HG03097 (cell line): Measurements from ENCODE around the gene ASTN2.

Experiments
- ATAC-seq: cut with Tn5 transposase; IDR thresholded peaks from one replicate; pipeline ENCODE4 v1.9.1; 2021; ENCODE audit not compliant: unreplicated experiment, low FRiP score

The ASTN2 gene

DNA sequence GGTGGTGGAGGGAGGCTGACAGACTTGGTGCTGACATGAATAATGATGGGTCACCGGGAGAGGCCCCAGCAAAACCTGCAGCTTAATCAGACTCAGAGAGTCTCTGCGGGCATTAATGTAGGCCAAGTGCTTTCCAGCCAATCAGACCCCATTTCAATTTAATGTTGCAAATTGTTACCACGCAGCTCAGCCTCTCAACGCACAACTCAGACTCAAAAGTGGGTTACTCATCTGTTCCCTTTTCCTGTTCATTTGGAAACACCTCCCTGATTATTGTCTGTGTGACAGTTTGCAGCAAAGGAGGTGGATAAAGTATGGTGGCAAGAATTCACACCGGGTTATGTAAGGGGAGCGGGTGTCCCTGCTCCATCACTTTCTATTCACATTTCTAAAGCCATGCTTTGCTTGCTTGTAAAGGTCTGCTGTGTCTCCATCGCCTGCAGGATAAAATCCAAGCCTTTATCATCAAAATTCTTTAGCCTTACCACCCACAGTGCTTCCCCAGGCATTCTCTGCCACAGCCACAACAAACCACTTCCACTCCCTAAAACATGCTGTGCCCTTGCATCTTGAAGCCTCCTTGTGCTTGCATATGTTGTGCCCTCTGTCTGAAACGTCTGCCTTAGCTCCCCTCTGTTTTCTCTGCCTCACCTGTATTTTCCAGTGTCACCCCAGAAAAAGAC is 156.5 kb downstream of the ASTN2 start:
- no peak for ATAC-seq

DNA sequence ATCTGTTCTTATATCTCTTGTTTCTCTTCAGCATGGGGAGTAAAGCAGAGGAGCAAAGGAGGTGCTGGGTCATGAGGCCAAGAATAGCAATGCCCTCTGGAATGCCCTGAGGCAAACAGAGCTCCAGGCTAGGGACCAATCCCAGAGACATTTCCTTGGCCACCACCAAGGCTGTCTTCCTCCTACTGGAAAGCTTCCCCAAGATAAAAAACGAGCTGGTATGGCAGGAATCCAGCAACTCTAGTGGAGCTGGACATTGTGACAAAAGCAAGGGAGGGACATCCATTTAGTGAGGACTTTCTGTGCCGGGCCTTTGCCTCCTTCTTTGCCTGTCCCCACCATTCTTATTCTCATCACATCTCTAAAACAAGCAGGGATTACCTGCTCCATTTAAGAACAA is 161.6 kb downstream of the ASTN2 start:
- ATAC-seq, result no peak

DNA sequence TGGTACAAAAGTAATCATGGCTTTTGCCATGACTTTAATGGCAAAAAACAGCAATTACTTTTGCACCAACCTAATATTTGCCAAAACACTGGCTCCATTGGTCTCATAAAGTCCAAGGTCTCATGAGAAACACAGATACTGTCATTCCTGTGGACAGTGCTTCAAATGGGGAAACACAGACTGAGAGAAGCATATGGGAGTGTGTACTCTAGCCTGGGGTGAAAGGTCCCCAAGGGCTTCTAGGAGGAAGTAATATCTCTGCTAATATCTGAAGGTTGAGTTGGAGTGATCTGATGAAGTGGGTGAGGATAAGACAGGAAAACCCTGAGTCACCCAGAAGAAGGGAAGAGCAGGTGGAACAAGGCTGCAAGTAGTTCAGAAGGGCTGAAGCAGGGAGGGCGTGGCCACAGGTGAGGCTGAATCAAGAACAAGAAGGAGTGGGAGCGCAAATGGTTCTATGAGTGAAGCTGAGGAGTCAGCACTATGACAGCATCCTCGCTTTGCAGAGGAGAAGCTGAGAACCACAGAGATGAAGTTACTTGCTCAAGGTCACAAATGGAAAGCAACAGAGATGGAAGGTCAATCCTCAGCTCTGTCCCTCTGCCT is 164.1 kb downstream of the ASTN2 start:
- no peak for ATAC-seq

- ATAC-seq, result no peak
Measured at GRCh38 chr9:117249799-117250198, 165.1 kb downstream of the ASTN2 start.

DNA sequence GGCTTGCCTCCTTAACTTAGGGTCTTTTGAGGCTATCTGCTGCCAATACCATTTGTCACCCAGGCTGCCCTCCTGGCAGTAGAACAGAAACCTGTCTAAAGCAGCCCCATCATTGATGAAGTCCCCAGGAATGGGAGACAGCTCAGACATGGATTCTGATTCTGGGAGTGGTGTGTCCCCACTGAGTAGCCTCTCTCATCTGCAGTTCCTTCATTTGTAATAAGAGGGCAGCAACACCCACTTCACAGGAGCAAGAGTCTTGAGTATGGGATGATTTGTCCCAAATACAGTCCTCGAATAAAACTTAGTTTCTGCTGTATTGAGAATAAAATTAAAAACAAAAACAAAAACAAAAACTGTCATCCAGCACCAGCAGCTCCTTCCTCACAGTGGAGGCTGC is 167.6 kb downstream of the ASTN2 start:
- ATAC-seq, result no peak

DNA sequence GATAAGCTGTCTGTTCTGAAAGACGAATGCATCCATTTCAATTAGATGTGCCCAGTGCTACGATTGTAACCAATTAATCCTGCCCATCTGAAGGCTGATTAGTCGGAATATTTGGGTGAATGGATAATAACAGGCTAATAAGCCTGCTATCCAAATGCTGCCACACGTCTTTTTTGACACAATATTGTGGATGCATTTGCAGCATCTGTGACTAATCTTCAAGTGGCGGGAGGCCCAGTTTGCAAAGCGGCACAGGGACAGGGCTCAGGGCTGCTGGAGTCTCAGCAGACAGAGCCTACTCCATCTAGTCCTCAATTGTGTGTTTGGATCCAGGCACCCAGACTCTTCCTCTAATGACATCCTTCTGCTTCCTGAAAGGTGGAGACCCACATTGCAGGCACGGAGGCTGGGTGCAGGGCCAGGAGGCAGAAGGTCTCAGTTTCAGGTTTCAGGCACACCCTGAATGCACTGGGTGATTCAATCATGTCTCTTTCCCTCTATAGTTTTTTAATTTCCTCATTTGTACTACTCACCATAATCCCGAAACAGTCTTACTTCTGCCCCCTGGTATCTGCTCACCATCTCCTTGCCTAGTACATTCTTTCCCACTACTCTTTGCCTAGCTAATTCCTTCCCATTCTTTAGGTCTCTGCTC is 169.6 kb downstream of the ASTN2 start:
- ATAC-seq, result no peak

- ATAC-seq, result no peak
Measured at GRCh38 chr9:117242082-117242481, 172.8 kb downstream of the ASTN2 start.

DNA sequence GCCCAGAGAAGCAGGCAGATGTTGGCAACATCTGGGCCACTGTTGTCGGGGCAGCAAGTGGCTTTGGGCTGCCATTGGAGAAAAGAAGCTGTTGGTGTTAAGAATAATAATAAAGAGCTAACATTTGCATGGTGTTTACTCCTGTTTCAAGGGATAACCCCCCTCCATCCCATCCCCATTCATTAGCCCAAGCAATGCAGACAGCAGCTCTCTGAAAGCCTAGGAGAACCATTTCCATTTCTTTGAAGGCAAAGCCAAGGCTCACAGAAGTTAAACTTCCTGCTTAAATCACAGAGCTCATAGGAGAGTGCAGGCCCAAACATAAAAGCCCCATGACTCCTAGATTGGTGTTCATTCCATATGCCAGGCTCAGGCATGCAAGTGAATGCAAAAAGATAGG is 175.4 kb downstream of the ASTN2 start:
- ATAC-seq, result no peak

- no peak for ATAC-seq
Measured at GRCh38 chr9:117234103-117234502, 180.8 kb downstream of the ASTN2 start.

GRCh38 chr9:117233016-117233415 is 181.8 kb downstream of the ASTN2 start:
- no peak for ATAC-seq

DNA sequence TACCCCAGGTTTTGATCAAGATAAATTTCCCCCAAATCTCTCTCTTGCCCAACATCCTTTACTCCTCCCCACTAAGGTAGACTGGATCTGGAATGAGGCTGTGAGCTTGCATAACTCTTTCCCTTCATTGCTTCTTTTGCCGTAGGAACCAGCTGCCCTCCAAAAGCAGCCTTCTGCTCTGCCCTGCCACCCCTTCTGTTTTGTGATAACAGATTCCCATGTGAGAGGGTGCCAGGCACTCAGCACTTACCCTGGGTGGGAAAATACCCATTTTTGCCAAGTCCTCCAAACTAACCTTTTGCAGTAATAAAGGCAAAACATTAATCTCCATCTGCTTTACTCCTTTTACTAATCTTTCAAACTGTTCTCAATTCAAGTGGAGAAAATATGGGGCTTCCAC is 182.6 kb downstream of the ASTN2 start:
- no peak for ATAC-seq

DNA sequence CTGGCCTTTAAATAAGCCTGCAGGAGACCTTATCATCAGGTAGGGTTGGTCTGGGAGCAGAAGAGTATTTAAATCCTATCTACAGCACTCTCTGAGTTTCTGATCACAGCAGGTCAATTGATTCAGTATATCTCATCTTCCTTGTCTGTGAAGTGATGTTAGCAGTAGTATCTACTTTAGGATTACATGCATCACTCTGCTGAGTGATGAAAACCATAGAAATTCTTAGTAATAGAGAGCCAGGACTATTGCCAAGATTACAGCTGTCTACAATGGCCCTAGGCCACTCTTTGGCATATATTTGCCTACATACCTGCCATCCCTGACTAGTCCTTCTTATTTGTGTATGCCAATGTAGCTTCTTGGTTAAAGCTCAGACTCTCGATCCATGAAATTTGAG is 183.8 kb downstream of the ASTN2 start:
- ATAC-seq, result no peak

DNA sequence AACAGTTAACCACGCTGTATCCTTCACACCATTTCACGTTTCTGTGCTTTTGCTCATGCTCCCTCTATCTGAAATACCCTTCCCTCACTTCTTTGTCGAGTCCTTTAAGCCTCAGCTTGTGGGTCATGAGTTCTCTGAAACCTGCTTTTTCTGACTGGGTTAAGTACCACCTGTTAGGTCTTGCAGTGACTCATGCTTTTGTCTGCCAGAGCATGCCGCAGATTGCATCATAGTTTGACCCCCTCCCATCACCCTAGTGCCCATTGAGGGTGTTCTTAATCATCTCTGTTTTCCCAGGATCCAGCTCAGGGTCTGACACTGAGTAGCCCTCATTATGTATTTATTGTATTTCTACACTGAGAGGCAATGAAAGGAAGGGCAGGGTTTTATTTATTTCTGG is 190.2 kb downstream of the ASTN2 start:
- ATAC-seq, result no peak

DNA sequence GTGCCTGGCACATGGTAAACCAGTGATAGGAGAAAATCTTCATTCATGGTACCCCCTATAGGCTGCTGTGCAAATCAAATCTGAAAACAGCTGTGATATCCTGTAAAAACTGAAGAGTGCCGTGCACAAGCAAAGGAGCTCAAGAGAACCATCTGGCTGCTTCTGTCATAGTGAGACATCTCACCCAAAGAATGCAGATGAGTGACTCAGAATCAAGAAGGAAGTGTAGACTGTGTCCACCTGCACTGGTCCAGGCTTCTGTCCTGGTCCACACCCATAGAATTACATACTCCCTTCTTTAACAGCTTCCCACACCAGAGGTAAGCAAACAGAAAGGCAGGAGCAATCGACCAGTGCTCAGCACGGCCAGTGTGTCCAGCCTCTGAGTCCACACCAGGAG is 195.9 kb downstream of the ASTN2 start:
- ATAC-seq, result no peak

- ATAC-seq, result no peak
Measured at GRCh38 chr9:117214416-117214815, 200.4 kb downstream of the ASTN2 start.

- no peak for ATAC-seq
Measured at GRCh38 chr9:117211280-117211679, 203.6 kb downstream of the ASTN2 start.

DNA sequence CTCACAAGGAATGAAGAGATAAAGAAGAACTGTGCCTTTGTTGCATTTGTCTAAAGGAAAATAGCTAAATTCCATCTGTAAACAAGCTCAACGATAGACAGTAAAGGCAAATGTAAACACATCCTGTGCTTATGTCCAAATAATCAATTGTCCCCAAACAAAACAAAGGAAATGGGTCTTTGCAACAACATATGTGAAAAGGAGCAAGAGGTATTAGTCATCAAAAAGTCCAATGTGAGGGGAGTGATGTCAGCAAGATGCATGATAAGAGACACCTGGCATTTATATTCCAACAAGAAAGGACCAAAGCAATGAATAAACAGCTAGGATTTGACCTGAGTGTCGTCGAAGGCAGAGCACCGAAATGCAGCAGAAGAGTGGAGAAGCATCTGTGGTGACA is 209.1 kb downstream of the ASTN2 start:
- ATAC-seq, result no peak

GRCh38 chr9:117204971-117205370 is 209.9 kb downstream of the ASTN2 start:
- no peak for ATAC-seq

DNA sequence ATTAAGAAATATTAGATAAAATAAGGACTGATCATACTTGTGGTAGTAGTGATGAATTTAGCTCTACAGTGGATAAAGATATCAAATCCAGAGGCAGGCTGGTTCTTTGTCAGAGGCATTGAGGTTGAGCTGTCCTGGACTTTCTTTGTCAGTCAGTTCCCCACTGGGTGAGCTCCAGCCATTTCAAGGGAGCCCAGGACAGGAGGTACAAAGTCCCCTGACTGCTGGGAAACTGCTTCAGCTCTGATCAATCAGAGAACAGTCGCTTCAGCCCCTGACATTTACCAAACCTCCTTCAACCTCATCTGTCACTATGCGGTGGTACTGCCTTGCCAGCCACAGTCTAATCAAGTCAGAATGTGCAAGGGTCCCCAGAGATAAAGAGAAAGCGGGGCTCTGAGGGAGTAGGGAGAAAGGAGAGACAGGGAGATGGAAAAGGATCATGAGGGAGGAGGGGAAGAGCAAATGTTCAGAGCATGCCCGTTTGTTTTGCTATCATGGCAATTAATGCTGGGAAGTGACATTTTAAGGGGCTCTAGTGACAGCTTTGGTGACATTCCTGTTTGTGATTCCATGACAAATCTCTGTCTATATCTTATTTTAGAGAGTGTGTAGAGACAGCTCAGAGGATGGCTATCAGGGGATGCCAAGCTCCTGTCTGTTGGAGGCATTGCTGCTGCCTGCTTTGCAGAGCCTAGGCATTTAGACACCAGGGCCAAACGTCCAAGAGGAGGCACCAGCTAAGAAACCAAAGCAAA is 223.2 kb downstream of the ASTN2 start:
- ATAC-seq, result no peak

DNA sequence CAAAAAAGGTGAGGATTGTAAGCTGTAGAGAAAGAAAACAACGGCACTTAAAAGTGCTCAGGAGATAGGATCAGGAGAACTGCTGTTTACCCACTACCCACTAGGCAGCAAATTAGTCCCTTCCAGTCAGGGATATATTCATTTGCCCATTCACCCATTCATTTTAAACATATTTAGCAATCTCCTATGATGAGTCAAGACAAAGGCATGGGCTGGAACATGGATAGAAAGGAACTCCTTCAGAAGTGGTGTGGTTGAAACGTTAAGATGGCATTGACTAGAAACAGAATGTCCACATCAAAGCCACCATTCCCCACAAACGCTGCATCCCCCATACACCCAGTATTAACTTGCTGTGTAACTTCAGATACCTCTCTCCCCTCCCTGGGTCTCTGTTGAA is 225.7 kb downstream of the ASTN2 start:
- no peak for ATAC-seq

- no peak for ATAC-seq
Measured at GRCh38 chr9:117188394-117188793, 226.5 kb downstream of the ASTN2 start.
